T follicular helper cell (primary cell): ENCODE measurements around the gene PASD1.

Experiments
- DNase-seq: peaks from one replicate; pipeline ENCODE4 v3.0.0-alpha.2; 2020; ENCODE audit warnings: low read depth

Gene PASD1

GRCh38 chrX:151701531-151701930 is 138.1 kb downstream of the PASD1 start:
- DNase-seq = no peak

- no peak for DNase-seq
Measured at GRCh38 chrX:151702026-151702714, 138.7 kb downstream of the PASD1 start.

DNA sequence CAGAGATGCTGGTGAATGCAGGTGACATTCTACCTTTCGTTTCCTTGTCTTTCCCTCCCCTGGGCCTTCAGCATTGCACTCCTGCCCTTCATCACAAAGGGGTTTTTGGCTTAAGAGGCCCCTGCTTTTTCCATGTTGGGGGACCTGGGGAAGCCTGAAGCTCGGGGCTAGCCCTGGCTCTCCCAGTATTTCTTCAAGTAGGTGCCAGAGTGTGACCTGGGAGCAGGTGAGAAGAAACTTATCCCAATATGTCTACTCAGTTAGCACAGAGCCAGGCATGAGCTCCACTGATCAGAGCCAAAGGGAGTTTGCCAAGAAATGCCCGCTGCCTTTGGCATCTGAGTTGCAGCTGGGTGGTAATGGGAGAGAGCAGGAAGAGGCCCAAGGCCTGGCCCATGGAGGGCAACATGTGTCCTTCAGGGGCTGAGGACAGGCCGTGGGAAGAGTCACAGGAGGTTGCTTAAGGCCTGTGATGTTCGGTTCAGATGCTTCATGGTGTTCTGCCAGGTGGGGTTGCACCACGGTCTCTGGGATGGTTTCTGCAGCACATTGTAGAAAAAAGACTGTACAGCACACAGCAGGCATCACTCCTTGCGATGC is 139.4 kb downstream of the PASD1 start:
- no peak for DNase-seq

DNA sequence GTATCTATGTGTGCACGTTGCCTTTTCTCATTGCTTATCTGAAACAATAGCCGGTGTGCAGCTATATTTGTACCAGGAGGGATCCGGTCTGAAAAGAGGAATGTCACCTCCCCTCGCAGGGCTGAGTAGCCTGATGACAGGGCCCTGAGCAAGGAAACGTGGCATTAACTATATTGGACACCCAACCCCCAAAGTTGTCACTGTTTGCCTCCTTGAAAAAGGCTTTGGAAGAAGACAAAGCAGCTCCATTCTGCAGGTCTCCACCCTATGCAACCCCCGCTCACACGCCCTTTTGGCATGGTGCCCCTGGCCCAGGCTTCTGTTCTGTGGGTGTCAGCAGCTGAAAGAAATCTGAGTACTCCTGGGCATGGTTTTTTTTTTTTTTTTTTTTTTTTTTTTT is 140.0 kb downstream of the PASD1 start:
- no peak for DNase-seq

- DNase-seq = no peak
Measured at GRCh38 chrX:151704041-151704663, 140.7 kb downstream of the PASD1 start.

- no peak for DNase-seq
Measured at GRCh38 chrX:151708821-151709220, 145.3 kb downstream of the PASD1 start.

DNA sequence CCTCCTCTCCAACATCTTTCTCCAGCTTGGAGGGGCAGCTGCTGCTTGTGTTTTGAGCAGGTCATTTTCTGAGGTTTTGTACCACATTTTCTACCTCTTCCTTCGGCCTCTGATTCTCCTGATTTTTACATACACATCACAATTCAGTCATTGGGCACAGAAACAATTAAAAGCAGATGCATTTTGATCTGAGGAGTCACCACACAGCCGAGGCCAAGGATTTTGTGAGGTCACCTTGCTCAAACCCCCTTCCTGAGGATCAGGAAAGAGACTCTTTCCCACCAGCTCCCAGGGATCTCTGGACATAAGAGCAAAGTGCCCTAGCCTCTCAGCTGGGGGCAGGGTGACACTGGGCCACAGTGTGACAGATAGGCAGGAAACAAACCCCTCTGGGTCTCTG is 147.0 kb downstream of the PASD1 start:
- DNase-seq = no peak

DNA sequence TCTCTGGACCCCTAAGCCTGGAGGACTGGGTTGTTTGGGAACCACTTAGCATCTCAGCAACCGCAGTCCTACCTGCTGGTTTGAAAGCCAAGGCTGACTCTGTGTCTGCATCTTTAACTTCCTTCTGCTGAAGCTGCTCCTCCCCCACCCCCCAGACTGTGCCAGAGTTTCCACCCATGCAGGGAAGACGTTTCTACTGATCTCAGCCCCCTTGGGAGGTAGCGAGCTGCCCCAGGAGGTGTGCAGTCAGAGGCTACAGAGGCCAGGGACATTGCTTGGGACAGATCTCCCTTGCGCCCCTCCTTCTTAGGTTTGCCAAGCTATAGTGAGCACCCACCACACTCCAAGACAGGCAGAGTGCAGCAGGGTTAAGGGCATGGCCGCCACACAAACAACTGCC is 147.7 kb downstream of the PASD1 start:
- no peak for DNase-seq

GRCh38 chrX:151711787-151712186 is 148.3 kb downstream of the PASD1 start:
- no peak for DNase-seq

- DNase-seq = no peak
Measured at GRCh38 chrX:151712253-151712652, 148.8 kb downstream of the PASD1 start.

GRCh38 chrX:151713849-151714248 is 150.4 kb downstream of the PASD1 start:
- no peak for DNase-seq

DNA sequence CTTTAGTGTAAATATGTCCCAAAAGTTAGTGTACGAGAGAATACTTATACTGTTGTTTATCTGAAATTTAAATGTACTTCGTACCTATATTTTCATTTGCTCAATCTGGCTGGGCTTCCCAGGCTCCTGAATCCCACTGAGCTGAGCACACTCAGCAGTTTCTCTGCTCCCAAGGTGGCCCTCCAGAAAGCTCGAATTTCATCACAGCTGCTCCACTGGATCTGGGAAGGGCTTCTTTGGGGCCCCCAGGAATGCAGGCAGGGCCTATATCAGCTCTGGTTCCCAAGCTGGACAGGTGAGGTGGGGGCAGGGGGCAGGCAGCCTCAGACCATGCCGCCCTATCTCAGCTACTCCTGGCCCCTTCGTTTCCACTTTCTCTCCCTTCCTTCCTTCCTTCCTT is 150.9 kb downstream of the PASD1 start:
- no peak for DNase-seq

DNA sequence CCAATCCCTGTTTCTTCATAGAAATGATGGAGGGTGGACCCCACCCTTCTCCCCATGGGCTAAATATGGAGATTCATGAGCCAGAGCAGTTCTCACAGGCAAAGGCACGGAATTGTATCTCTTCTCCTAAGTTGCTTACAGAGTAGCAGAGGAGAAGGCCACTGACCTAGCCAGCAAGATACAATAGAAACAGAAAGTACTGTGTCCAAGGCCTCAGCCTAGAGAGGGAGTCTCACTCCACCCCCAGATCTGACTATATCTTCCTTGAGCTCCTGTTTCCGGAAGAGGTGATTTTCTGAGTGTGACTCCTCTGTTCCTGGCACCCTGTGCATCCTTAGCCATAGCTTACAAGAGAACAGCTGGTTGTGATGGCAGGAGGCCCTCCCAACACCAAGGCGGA is 152.3 kb downstream of the PASD1 start, which contains the start of gene FATE1:
Gene FATE1, plus strand, starts transcription at position 284 of the 400 bp plus-strand sequence. Its CDS starts 85 bp downstream, at position 369.
- no peak for DNase-seq

DNA sequence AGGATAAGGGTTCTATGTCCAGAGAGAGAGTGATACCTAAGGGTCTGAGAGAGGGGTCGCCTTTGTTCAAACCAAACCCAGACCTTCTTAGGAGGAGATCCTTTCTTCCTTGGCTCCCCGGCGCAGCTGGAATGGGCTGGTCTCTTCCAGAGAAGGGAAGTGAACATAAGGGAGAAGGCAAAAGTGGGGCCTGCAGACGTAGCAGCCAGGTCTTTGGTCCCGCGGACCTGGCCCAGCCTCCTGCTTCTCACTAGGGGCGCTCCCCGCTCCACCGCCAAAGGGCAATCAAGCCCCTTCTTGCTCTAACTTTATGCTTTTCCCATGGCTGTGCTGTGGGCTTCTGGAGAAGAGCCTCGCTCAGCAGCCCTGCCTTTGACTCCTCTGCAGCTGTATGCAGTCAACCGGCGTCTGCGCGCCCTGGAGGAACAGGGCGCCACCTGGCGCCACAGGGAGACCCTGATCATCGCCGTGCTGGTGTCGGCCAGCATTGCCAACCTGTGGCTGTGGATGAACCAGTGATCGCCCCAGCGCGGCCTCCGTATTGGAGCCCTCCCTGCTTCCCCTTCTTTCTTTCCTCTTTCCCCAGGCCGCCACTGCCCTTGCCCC is 158.9 kb downstream of the PASD1 start:
- no peak for DNase-seq

DNA sequence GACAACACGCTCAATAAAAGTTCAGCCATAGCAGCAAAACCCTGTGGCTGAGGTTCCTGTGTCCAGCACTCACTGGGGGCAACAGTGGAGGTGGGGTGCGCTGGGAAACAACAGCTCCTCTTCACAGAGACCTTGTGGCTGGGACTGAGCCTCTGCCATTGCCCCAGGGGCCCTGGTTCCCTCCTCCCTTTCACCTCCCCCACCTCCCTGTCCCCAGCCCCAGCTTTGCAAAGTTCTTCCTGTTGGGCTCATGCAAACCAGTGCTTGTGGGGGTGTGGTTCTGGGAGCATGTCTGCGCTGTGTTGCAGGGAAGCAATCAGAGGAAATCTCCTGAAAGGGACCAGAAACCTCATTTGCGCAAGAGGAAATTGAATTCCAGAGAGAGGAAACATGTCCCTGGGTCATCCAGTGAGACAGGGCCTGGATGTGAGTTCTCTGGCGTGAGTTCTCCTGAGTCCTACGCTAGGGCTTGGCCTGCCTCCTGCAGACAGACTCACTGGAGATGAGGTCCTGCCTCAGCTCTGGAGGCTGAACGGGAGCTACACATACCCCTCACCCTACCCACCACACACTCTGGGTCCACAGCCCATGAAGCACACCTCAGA is 159.8 kb downstream of the PASD1 start:
- no peak for DNase-seq

DNA sequence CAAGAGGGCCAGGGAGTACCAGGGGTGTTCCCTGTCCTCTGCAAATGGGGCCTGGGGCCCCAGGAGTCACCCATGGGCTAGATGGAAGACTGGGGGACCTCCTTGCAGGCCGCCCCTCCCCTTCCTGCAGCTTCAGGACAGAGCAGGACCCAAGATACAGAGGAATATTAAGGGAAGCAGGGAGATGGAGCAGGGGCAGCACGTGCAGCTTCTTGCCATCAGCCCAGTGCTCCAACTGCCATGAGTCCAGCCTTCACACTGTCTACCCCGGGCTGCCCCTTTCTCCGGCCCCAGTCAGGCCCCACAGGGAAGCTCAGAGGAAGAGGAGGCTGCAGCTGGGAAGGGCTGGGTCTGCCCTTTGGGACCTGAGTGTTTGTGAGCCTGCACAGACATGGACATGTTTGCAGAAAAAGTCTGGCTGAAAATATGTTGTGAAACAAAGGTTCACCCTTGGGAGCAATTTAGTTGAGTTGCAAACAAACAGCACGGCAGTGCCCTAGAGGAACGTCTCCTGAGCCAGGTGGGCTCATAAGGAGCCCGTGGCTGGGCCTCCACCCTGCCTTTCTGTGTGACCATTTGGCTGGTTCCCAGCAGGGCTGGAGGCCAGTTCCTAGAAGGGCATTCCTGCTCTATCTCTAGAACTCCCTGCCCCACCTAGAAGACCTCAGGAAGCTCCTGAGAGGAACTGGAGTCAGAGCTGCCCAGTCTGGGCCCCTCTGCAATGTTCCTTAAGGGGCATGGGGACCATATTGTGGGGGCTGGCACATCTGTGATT is 161.3 kb downstream of the PASD1 start:
- no peak for DNase-seq

GRCh38 chrX:151725338-151725614 is 161.8 kb downstream of the PASD1 start:
- DNase-seq = no peak
